ENCODE results near the gene C15orf61. TPM values are rescaled to one million over a fixed set of nuclear protein-coding genes. Genes with fewer than 3 reads are reported as not detected.

The C15orf61 gene
- total RNA-seq, 1 donor from 2014 or later = 6.6 TPM

Other genes with a start within 250 kb of the C15orf61 start
- gene MAP2K5, start 21.6 kb downstream of the C15orf61 start, total RNA-seq = 22.1 and 27.5 TPM in 2 replicates